AG09319 (cell line): Measurements from ENCODE around the gene ZKSCAN2.

Source experiments
- DNase-seq: peaks from one replicate; pipeline ENCODE4 v3.0.0-alpha.2; 2010; ENCODE audit warnings: low read depth; ENCODE audit errors: extremely low read depth
- TF ChIP-seq, protein P1 (sequence below): IDR thresholded peaks from 2 replicates; pipeline ENCODE4 v1.5.1; 2011; ENCODE audit warnings: low read depth, mild to moderate bottlenecking, inconsistent platforms, low read length, moderate library complexity

The ZKSCAN2 gene

GRCh38 chr16:25187491-25187795 lies 70.2 kb downstream of the ZKSCAN2 start:
- TF ChIP-seq, protein P1, sequence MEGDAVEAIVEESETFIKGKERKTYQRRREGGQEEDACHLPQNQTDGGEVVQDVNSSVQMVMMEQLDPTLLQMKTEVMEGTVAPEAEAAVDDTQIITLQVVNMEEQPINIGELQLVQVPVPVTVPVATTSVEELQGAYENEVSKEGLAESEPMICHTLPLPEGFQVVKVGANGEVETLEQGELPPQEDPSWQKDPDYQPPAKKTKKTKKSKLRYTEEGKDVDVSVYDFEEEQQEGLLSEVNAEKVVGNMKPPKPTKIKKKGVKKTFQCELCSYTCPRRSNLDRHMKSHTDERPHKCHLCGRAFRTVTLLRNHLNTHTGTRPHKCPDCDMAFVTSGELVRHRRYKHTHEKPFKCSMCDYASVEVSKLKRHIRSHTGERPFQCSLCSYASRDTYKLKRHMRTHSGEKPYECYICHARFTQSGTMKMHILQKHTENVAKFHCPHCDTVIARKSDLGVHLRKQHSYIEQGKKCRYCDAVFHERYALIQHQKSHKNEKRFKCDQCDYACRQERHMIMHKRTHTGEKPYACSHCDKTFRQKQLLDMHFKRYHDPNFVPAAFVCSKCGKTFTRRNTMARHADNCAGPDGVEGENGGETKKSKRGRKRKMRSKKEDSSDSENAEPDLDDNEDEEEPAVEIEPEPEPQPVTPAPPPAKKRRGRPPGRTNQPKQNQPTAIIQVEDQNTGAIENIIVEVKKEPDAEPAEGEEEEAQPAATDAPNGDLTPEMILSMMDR, result no peak
- DNase-seq, result no peak
